ENCODE measurements around the gene NDUFAF7. TPM values are rescaled to one million over a fixed set of nuclear protein-coding genes. Genes with fewer than 3 reads are reported as not detected.
"Not testable (repeated sequence)": the region's sequence is repeated elsewhere in the genome, so short reads cannot be mapped to it uniquely, and the experiment has no call there.

The NDUFAF7 gene
- total RNA-seq, 2 donors from 2014 or later, result 12.8 to 25.7 TPM

GRCh38 chr2:37203708-37204107 is 27.8 kb upstream of the NDUFAF7 start:
- Histone ChIP-seq H3K9me3 (no peaks in the 10 kb centered on the region), H3K4me1 (replicated peaks) (no peaks in the 10 kb centered on the region), H3K36me3 (peaks cover 0 to 9% of the 10 kb centered on the region in 2 donors), H3K27me3 (replicated peaks; ENCODE audit: insufficient read depth) (no peaks in the 10 kb centered on the region), H3K4me3 (no peak overlapping the region), H3K27ac (no peak overlapping the region)
- TF ChIP-seq POLR2A (IDR thresholded peaks at IDR 0.05) (no peak), CTCF (IDR thresholded peaks at IDR 0.05) (no peak), POLR2AphosphoS5 (IDR thresholded peaks at IDR 0.05) (no peak)
- intact Hi-C loops (cut with DNase I), result no loop called here
- 99% methylated on average over 2 of the region's 2 CpGs for WGBS
- DNase-seq (ENCODE audit: low spot score), result no peak

GRCh38 chr2:37205071-37205661 is 26.3 kb upstream of the NDUFAF7 start:
- H3K4me1 ChIP-seq (replicated peaks); DNase-seq (ENCODE audit: low spot score); H3K27ac ChIP-seq; intact Hi-C loops (cut with DNase I); H3K9me3 ChIP-seq; H3K27me3 ChIP-seq (replicated peaks; ENCODE audit: insufficient read depth); H3K4me3 ChIP-seq: not testable (repeated sequence)
- peaks cover 0 to 13% of the 10 kb centered on the region in 2 donors for H3K36me3 ChIP-seq
- 85% methylated on average over 8 of the region's 8 CpGs for WGBS

- 93% methylated on average over 5 of the region's 5 CpGs for WGBS
Observed at GRCh38 chr2:37205689-37206341, 25.6 kb upstream of the NDUFAF7 start.

GRCh38 chr2:37206760-37207159 is 24.7 kb upstream of the NDUFAF7 start:
- intact Hi-C loops (cut with DNase I); H3K27me3 ChIP-seq (replicated peaks; ENCODE audit: insufficient read depth); H3K4me3 ChIP-seq; H3K4me1 ChIP-seq (replicated peaks); H3K36me3 ChIP-seq; H3K9me3 ChIP-seq; DNase-seq (ENCODE audit: low spot score); H3K27ac ChIP-seq: not testable (repeated sequence)
- 100% methylated on average over 2 of the region's 2 CpGs for WGBS

More at GRCh38 chr2:37205689-37206341, 25.6 kb upstream of the NDUFAF7 start:
- H3K36me3 ChIP-seq, result peaks cover 0 to 11% of the 10 kb centered on the region in 2 donors
- intact Hi-C loops (cut with DNase I), result no loop called here
- TF ChIP-seq CTCF (IDR thresholded peaks at IDR 0.05) (no peak), POLR2A (IDR thresholded peaks at IDR 0.05) (no peak)
- no peaks in the 10 kb centered on the region for H3K9me3 ChIP-seq
- no peaks in the 10 kb centered on the region for H3K27me3 ChIP-seq (replicated peaks; ENCODE audit: insufficient read depth)
- H3K27ac ChIP-seq, result no peak overlapping the region
- H3K4me1 ChIP-seq (replicated peaks), result no peaks in the 10 kb centered on the region
- no peak for DNase-seq (ENCODE audit: low spot score)
- H3K4me3 ChIP-seq, result no peak overlapping the region

GRCh38 chr2:37211212-37211611 is 20.2 kb upstream of the NDUFAF7 start:
- H3K36me3 ChIP-seq, result peaks cover 0 to 5% of the 10 kb centered on the region in 2 donors

GRCh38 chr2:37211939-37212338 is 19.5 kb upstream of the NDUFAF7 start:
- no peak for DNase-seq (ENCODE audit: low spot score)
- no peak overlapping the region for H3K4me3 ChIP-seq
- peaks cover 0 to 9% of the 10 kb centered on the region in 2 donors for H3K36me3 ChIP-seq
- H3K4me1 ChIP-seq (replicated peaks), result no peaks in the 10 kb centered on the region
- TF ChIP-seq POLR2AphosphoS5 (IDR thresholded peaks at IDR 0.05) (no peak), CTCF (IDR thresholded peaks at IDR 0.05) (no peak), POLR2A (IDR thresholded peaks at IDR 0.05) (no peak)
- H3K9me3 ChIP-seq, result no peaks in the 10 kb centered on the region
- WGBS, result 52% methylated on average over 3 of the region's 3 CpGs
- no peak overlapping the region for H3K27ac ChIP-seq
- H3K27me3 ChIP-seq (replicated peaks; ENCODE audit: insufficient read depth), result no peaks in the 10 kb centered on the region
- intact Hi-C loops (cut with DNase I), result no loop called here

More at GRCh38 chr2:37211212-37211611, 20.2 kb upstream of the NDUFAF7 start:
- no peak for DNase-seq (ENCODE audit: low spot score)
- Histone ChIP-seq H3K27me3 (replicated peaks; ENCODE audit: insufficient read depth) (no peaks in the 10 kb centered on the region), H3K4me1 (replicated peaks) (no peaks in the 10 kb centered on the region), H3K27ac (no peak overlapping the region), H3K4me3 (no peak overlapping the region), H3K9me3 (no peaks in the 10 kb centered on the region)
- TF ChIP-seq POLR2AphosphoS5 (IDR thresholded peaks at IDR 0.05), result no peak
- intact Hi-C loops (cut with DNase I), result no loop called here
